Epithelial cell of proximal tubule (primary cell): ENCODE measurements around the gene ABCC9. TPM values are rescaled to one million over a fixed set of nuclear protein-coding genes. Genes with fewer than 3 reads are reported as not detected.

Source experiments
- DNase-seq: peaks from one replicate; pipeline ENCODE4 v3.0.0-alpha.2; 2011; ENCODE audit warnings: low read depth
- H3K4me3 ChIP-seq: 2 replicates; pipeline ENCODE4 v1.5.1; 2011; ENCODE audit warnings: low read depth, mild to moderate bottlenecking, low read length
- total RNA-seq: library from RNA; depleted of rRNA; stranded (reverse); fragments of >200 nt; gene quantifications from 2 replicates; pipeline ENCODE4 v1.2.3, GENCODE V29; 2015
- TF ChIP-seq, protein P1 (sequence below): conservative IDR thresholded peaks from 2 replicates; pipeline ENCODE4 v1.5.1; 2012; ENCODE audit warnings: low read depth, mild to moderate bottlenecking, low read length

The ABCC9 gene
- total RNA-seq, 1 donor from 2014 or later, result 0.23 TPM

DNA sequence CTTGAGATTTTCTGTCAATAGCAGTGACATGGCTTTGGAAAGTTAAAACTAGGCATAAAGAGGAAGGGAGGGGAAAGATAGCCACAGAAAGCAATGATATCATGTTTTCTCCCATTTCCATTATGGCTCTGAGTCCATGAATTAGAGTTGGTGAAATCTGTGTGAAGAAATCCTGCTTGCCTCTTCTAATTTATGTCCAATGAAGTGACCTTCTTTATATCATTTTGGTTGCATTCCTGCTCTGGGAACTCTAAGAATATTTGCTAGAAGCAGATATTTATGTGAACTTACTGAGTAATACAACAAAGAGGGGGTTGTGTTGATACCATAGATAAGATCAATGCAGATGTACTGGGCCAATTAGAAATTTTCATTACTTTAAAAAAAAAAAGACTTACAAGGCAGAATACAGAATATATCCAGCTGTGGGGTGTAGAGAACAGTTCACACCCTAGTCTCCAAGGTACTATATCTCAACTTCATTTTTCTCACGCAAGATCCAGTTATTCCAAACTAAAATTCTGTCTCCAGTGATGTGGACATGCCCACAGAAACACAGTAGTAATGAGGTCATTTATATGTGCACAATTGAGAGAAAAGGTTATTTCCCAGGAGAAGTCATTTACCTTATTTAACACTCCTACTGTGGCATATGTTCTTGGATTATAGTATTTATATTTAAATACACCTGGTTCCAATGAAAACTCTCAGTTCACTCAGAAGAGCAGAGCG lies 115.2 kb downstream of the ABCC9 start:
- no peak for DNase-seq
- no peak overlapping the region for H3K4me3 ChIP-seq
- TF ChIP-seq, protein P1, sequence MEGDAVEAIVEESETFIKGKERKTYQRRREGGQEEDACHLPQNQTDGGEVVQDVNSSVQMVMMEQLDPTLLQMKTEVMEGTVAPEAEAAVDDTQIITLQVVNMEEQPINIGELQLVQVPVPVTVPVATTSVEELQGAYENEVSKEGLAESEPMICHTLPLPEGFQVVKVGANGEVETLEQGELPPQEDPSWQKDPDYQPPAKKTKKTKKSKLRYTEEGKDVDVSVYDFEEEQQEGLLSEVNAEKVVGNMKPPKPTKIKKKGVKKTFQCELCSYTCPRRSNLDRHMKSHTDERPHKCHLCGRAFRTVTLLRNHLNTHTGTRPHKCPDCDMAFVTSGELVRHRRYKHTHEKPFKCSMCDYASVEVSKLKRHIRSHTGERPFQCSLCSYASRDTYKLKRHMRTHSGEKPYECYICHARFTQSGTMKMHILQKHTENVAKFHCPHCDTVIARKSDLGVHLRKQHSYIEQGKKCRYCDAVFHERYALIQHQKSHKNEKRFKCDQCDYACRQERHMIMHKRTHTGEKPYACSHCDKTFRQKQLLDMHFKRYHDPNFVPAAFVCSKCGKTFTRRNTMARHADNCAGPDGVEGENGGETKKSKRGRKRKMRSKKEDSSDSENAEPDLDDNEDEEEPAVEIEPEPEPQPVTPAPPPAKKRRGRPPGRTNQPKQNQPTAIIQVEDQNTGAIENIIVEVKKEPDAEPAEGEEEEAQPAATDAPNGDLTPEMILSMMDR, result no peak

DNA sequence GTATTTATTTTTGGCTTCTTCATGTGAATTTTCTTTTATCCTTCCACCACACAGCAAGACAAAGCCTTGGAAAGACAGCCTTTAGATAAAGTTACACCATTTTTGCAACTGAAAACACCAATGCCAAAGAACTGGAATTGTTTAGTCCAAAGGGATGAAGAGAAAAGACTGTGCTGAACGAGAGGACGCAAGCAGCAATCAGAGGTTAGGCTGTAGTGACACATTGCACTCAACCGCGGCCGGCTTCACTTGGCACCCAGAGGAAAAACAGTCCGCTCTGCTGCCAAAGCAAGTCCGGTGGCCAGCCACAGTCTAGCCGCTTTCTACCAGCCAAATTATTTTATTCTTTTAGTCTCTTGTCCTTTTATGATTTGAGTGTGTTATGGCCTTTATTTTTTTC lies 117.6 kb downstream of the ABCC9 start:
- DNase-seq, result no peak
- TF ChIP-seq, protein P1, result no peak
- no peak overlapping the region for H3K4me3 ChIP-seq

DNA sequence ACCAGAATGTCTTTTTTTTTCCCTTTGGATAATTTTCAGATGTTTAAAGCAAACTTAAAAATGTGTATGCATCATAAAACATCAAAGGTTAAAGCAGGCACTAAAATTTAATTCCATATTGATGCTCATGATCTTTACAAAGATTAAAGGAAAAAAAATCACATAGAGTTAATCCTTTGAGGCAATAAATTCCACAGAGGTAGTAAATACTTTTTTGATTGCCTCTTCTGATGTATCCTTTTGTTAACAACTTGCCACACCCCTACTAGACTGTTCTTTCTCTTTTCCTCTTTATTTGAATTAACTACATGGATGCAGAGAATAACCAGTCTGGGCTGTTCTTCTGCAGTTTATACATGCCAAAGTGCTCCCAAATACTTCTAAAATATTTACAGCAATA lies 121.5 kb downstream of the ABCC9 start:
- TF ChIP-seq, protein P1, result no peak
- no peak for DNase-seq
- no peak overlapping the region for H3K4me3 ChIP-seq

DNA sequence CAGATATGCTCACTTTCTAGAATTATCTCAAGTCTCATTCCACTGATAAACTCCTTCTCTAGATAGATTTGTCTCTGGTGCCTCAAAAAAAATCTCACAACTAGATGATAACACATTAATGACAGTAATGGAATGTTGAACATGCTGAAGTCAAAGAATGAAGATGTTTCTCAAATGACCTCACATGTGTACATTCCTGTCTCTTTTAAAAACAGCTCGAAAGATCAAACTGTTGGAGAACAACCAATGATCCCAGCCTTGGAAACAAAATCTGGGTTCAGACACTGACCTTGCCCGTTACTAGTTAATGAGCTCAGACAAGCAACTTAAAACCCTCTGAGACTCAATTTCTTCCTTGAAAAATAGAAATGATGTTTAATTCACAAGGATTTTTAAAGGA lies 122.0 kb downstream of the ABCC9 start:
- DNase-seq, result no peak
- no peak overlapping the region for H3K4me3 ChIP-seq
- TF ChIP-seq, protein P1, result no peak

DNA sequence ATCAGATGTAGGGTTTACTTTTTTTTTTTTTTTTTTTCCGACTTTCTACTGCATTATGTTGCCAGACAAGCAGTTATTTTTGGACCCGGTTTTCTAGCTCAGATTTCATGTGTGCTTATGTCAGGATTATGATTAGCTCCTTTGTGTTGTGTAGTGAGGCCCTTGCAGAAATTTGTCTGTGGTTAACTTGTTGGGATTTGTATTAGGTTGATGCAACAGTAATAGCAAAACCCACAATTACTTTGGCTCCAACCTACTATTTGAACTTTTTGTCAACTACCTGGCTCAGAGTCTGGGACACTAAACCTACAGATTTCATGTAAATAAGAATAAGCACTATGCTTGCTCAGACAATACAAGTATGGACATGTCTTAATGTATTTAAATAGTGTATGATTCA lies 122.6 kb downstream of the ABCC9 start:
- no peak for DNase-seq
- H3K4me3 ChIP-seq, result no peak overlapping the region
- TF ChIP-seq, protein P1, result no peak

DNA sequence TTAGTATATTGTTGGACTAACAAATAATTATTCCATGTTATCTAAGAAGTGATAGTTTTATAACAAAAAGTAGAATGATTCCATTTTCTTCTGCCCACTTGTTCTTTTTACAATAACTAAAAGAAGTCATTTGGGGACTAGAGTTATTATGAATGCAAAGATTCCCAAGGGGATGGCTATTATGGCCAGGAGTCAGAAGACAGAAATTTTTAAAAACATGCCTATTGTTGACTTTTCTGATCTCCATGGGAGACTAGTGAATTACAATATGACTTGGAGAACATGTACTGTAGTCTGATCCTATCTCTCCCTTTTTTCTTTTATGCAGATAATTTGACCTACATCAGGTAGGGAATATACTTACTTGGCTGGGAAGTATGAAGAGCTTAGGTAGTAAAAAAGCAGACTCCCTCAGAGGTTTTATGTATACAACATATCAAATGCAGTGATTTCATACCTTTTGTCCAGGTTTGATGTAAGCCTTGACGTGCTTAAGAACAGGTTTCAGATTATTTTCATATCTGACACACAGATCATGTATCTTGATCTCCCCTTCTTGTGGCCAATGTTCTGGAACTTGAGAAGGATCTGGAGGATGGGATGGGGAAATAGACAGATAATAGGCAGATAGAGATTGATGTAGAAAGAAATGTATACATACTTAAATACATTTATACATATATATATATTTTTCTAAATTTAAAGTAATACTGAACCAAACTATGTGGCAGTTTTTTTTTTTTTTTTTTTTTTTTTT lies 125.7 kb downstream of the ABCC9 start:
- no peak for DNase-seq
- TF ChIP-seq, protein P1, result no peak
- no peak overlapping the region for H3K4me3 ChIP-seq
